ENCODE data around the gene ATAT1. TPM values are rescaled to one million over a fixed set of nuclear protein-coding genes. Genes with fewer than 3 reads are reported as not detected.

Gene ATAT1
- total and polyA plus RNA-seq, 2 of the 13 experiments (the other 11 are each of a cell fraction or from before 2014, with no cell fraction given): 9.2 to 23.6 TPM

DNA sequence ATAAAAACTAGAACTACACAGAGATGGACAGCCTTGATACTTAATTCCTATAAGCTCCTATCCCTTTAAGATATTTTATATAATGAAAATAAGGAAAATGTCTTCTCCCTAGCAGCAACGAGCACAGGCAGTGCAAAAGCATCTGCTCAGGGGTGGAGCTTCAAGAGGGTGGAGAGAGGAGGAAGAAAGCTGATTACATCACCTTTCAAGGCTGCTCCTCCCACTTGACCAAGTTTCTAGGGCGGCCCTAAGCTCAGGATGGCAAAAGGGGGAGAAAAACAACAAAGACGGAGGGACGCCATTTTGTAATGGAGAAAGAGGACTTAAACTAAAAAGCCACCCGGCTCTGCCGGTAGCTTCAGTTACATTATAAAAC is 11.8 kb upstream of the ATAT1 start (continued):
- TF ChIP-seq HBP1 (CRISPR knock-in tag; IDR thresholded peaks at IDR 0.05; ENCODE audit: low read depth) (peak; percentile 27; the same call in 1 of the 2 replicates), CAMTA2 (CRISPR knock-in tag; IDR thresholded peaks at IDR 0.05; ENCODE audit: borderline replicate concordance) (no peak), ZNF746 (CRISPR knock-in tag; IDR thresholded peaks at IDR 0.05) (no peak), BRD4 (CRISPR knock-in tag; IDR thresholded peaks at IDR 0.05) (no peak), ETV6 (CRISPR knock-in tag; conservative IDR thresholded peaks at IDR 0.05) (no peak), NPAS2 (CRISPR knock-in tag; IDR thresholded peaks at IDR 0.05; ENCODE audit: borderline replicate concordance) (no peak), HES4 (CRISPR knock-in tag; IDR thresholded peaks at IDR 0.05; ENCODE audit: borderline replicate concordance) (no peak), NR2F2 (IDR thresholded peaks at IDR 0.05; ENCODE audit: borderline replicate concordance, low read depth) (no peak), KLF11 (CRISPR knock-in tag; IDR thresholded peaks at IDR 0.05) (peak; percentile 85), ZNF138 (CRISPR knock-in tag; IDR thresholded peaks at IDR 0.05; ENCODE audit: low read depth) (no peak), HNRNPL (IDR thresholded peaks at IDR 0.05; ENCODE audit: low read depth, low read length) (no peak), ZBTB3 (CRISPR knock-in tag; IDR thresholded peaks at IDR 0.05; ENCODE audit: borderline replicate concordance, low read depth) (no peak), PBX3 (CRISPR knock-in tag; IDR thresholded peaks at IDR 0.05; ENCODE audit: borderline replicate concordance) (no peak), ZNF660 (CRISPR knock-in tag; IDR thresholded peaks at IDR 0.05; ENCODE audit: borderline replicate concordance, low read depth) (no peak), AGO2 (optimal IDR thresholded peaks at IDR 0.05; ENCODE audit: low read depth, low read length) (no peak), YY1 (IDR thresholded peaks at IDR 0.05; ENCODE audit: insufficient read depth, insufficient replicate concordance, low read depth, low read length) (peak; percentile 87), RNF2 (conservative IDR thresholded peaks at IDR 0.05; ENCODE audit: low read depth) (no peak), ATF3 (CRISPR knock-in tag; IDR thresholded peaks at IDR 0.05) (peak; percentile 68; the same call in 1 of the 2 replicates), HNRNPH1 (optimal IDR thresholded peaks at IDR 0.05; ENCODE audit: low read depth, low read length) (no peak), RXRA (CRISPR knock-in tag; IDR thresholded peaks at IDR 0.05) (0 out of 2 replicates have a peak, but pooled peaks have one; percentile 25), ZNF274 (CRISPR knock-in tag; IDR thresholded peaks at IDR 0.05) (no peak), ZNF350 (CRISPR knock-in tag; IDR thresholded peaks at IDR 0.05; ENCODE audit: borderline replicate concordance, low read depth) (no peak; the same call in 1 of the 2 replicates), ATF6 (CRISPR knock-in tag; conservative IDR thresholded peaks at IDR 0.05) (no peak), HOXA3 (CRISPR knock-in tag; IDR thresholded peaks at IDR 0.05) (peak; percentile 78), NBN (conservative IDR thresholded peaks at IDR 0.05) (no peak)
